ENCODE results near the gene STIM1. TPM values are rescaled to one million over a fixed set of nuclear protein-coding genes. Genes with fewer than 3 reads are reported as not detected.
A peak's percentile ranks its signal among the peaks of the same experiment; 100 is the strongest.

STIM1 gene
- total RNA-seq, 4 donors from 2014 or later = 36.3 to 158 (median 46.1) TPM

DNA sequence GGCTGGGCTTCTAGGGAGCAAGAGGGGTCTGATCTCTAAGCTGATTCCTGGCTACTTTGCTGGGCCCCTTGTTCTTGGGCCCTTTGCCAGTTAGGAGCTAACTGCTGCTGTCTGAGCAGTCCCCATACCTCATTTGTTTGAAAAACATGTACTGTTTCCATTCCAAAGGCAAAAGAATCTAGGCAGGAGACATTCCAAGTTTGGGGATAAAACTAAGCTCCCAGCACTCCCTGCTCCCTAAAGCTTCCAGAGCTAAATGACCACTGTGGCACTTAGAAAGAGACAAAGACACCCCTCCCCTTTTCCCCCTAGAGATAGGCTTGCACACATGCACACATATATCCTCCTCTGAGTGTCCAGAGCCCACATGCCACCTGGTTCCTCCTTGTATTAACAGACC is 216.4 kb downstream of the STIM1 start:
- Histone ChIP-seq H3K36me3 (peaks cover 0 to 14% (median 0%) of the 10 kb centered on the region in 3 donors), H3K4me1 (peaks cover 0 to 9% (median 2%) of the 10 kb centered on the region in 4 donors), H3K9me3 (no peaks in the 10 kb centered on the region), H3K27ac (no peak overlapping the region), H3K27me3 (no peaks in the 10 kb centered on the region), H3K4me3 (no peak overlapping the region)
- TF ChIP-seq, protein P1, sequence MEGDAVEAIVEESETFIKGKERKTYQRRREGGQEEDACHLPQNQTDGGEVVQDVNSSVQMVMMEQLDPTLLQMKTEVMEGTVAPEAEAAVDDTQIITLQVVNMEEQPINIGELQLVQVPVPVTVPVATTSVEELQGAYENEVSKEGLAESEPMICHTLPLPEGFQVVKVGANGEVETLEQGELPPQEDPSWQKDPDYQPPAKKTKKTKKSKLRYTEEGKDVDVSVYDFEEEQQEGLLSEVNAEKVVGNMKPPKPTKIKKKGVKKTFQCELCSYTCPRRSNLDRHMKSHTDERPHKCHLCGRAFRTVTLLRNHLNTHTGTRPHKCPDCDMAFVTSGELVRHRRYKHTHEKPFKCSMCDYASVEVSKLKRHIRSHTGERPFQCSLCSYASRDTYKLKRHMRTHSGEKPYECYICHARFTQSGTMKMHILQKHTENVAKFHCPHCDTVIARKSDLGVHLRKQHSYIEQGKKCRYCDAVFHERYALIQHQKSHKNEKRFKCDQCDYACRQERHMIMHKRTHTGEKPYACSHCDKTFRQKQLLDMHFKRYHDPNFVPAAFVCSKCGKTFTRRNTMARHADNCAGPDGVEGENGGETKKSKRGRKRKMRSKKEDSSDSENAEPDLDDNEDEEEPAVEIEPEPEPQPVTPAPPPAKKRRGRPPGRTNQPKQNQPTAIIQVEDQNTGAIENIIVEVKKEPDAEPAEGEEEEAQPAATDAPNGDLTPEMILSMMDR (IDR thresholded peaks at IDR 0.05) = no peak
- no peak for TF ChIP-seq POLR2A (IDR thresholded peaks at IDR 0.05)
- no peak for DNase-seq

DNA sequence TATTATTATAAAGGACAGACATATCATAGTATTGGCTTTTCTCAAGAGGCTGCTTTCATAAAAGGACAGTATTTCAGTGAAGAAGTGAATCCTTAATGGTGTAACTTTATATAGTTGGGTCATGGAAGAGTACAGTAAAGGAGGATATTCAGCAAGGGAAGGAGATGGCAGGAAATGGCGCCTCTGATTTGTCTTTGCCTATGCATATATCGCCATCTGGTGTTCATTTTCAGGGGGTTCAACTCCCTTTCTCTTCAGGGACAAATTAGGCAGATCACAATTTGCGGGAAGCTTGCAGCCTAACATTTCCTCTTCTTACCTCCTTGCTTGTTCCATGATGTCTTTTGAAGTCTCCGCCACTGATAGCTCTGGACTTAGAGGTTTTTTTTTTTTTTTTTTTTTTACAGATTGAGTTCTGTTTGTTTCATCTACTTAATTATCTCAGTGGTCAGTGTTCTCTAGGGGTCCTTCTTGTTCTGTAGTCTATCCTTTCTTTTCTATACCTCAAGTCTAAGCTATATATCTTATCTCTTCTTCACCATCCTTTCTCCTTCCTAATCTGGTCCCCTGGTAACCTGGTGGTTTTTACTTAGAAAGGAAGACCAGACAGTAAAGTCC is 217.3 kb downstream of the STIM1 start:
- no peaks in the 10 kb centered on the region for H3K9me3 ChIP-seq
- no peaks in the 10 kb centered on the region for H3K27me3 ChIP-seq
- TF ChIP-seq, protein P1 (IDR thresholded peaks at IDR 0.05) = peak; percentile 68 to 97 (median 94)
- TF ChIP-seq POLR2A (IDR thresholded peaks at IDR 0.05) = no peak
- H3K36me3 ChIP-seq = peaks cover 0 to 14% (median 0%) of the 10 kb centered on the region in 3 donors
- no peak overlapping the region for H3K27ac ChIP-seq
- DNase-seq = peak in 2 of 3 donors; percentile 54 to 76
- peaks cover 0 to 9% (median 2%) of the 10 kb centered on the region in 4 donors for H3K4me1 ChIP-seq
- no peak overlapping the region for H3K4me3 ChIP-seq

DNA sequence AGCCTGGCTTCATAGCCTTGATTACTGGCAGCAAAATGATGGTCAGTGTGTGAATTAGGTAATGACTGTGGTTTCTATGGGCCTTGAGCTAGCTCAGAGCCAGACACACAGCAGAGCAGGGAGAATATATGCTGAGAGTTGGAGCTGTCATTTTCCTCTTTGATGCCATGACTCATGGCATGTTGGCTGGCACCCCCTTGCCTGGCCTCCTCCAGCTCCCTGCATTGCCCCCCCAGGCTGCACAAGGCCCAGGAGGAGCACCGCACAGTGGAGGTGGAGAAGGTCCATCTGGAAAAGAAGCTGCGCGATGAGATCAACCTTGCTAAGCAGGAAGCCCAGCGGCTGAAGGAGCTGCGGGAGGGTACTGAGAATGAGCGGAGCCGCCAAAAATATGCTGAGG is 218.8 kb downstream of the STIM1 start:
- Histone ChIP-seq H3K27me3 (no peaks in the 10 kb centered on the region), H3K9me3 (no peaks in the 10 kb centered on the region), H3K4me1 (peaks cover 0 to 9% (median 0%) of the 10 kb centered on the region in 4 donors), H3K4me3 (no peak overlapping the region), H3K27ac (no peak overlapping the region), H3K36me3 (peaks cover 0 to 14% (median 0%) of the 10 kb centered on the region in 3 donors)
- no peak for TF ChIP-seq POLR2A (IDR thresholded peaks at IDR 0.05)
- TF ChIP-seq, protein P1 (IDR thresholded peaks at IDR 0.05) = no peak
- no peak for DNase-seq

DNA sequence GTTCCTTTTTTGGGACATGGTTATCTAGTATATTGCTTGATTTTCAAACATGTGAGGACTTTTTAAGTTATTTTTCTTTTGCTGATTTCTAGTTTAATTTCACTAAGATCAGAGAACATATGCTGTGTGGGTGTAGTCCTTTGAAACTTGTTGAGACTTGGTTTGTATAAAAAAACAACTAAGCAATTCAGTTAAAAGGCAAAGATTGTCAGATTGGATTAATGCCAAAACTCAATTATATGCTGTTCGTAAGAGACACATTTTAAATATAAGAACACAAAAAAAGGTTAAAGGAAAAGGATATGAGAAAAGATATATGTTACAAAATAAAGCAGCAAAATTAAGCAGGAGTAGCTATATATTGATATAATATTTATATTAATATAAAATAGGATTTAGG is 221.3 kb downstream of the STIM1 start:
- Histone ChIP-seq H3K9me3 (no peaks in the 10 kb centered on the region), H3K27ac (no peak overlapping the region), H3K4me3 (no peak overlapping the region), H3K27me3 (no peaks in the 10 kb centered on the region), H3K36me3 (peaks cover 0 to 21% (median 0%) of the 10 kb centered on the region in 3 donors), H3K4me1 (peaks cover 0 to 8% (median 0%) of the 10 kb centered on the region in 4 donors)
- no peak for TF ChIP-seq POLR2A (IDR thresholded peaks at IDR 0.05)
- TF ChIP-seq, protein P1 (IDR thresholded peaks at IDR 0.05) = no peak
- DNase-seq = no peak

DNA sequence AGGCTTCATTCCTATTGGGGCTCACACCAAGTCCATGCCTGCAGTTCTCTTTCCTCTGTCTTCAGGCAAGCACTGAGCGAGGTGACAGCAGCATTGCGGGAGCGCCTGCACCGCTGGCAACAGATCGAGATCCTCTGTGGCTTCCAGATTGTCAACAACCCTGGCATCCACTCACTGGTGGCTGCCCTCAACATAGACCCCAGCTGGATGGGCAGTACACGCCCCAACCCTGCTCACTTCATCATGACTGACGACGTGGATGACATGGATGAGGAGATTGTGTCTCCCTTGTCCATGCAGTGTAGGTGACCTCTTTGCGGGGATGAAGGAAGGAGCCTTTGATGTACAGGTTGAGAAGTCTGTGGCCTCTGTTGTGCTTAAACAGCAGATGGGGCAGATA is 227.7 kb downstream of the STIM1 start:
- Histone ChIP-seq H3K27ac (no peak overlapping the region), H3K36me3 (peaks cover 0 to 48% (median 0%) of the 10 kb centered on the region in 3 donors), H3K9me3 (no peaks in the 10 kb centered on the region), H3K4me1 (no peaks in the 10 kb centered on the region), H3K27me3 (no peaks in the 10 kb centered on the region), H3K4me3 (no peak overlapping the region)
- TF ChIP-seq, protein P1 (IDR thresholded peaks at IDR 0.05) = no peak
- TF ChIP-seq POLR2A (IDR thresholded peaks at IDR 0.05) = no peak
- DNase-seq = no peak

All from Peyer's patch (tissue), 4 donors.